Lower leg skin (tissue), 4 donors: ENCODE data around the gene NEK4. TPM values are rescaled to one million over a fixed set of nuclear protein-coding genes. Genes with fewer than 3 reads are reported as not detected.

Experiments
- DNase-seq, 2 donors: peaks; one replicate each; pipeline ENCODE4 v3.0.0-alpha.2; 2019; ENCODE audit warnings: low spot score in 2 of 2
- H3K4me3 ChIP-seq: fragments of 200-600 bp; sonication (generic); 2 replicates; pipeline ENCODE4 v1.5.1; 2017; ENCODE audit warnings: mild to moderate bottlenecking, low read depth; ENCODE audit not compliant: poor library complexity, severe bottlenecking
- CTCF ChIP-seq, 3 donors: fragments of 450-650 bp; IDR thresholded peaks; one replicate each; pipeline ENCODE4 v1.5.1; 2016; ENCODE audit warnings: antibody characterized with exemption in 3 of 3, mild to moderate bottlenecking in 3 of 3, moderate library complexity in 2 of 3
- POLR2A ChIP-seq, 2 donors: fragments of 450-650 bp; IDR thresholded peaks; one replicate each; pipeline ENCODE4 v1.6.1; 2016 to 2017; ENCODE audit warnings: antibody characterized with exemption in 2 of 2, mild to moderate bottlenecking in 1 of 2, moderate library complexity in 1 of 2
- WGBS, 2 donors: methylation state at CpG; one replicate each; pipeline ENCODE4 v1.1.5; 2018; 5-methylcytosine and 5-hydroxymethylcytosine counted together
- intact Hi-C: fragments of 100-400 bp; cut with DNase I; formaldehyde crosslinking; loops from one replicate; pipeline ENCODE4 v1.15.0; 2023; ENCODE audit warnings: low total_unique reads
- total RNA-seq, 4 donors: library from RNA; depleted of rRNA; stranded (reverse); fragments of >200 nt; gene quantifications; one replicate each; pipeline ENCODE4 v1.1.0, GENCODE V29; 2016

The NEK4 gene
- total RNA-seq, 4 donors from 2014 or later = 9.2 to 15.9 (median 12.7) TPM

GRCh38 chr3:52816199-52816598 lies 45.5 kb upstream of the NEK4 start:
- TF ChIP-seq CTCF (IDR thresholded peaks at IDR 0.05) = no peak
- TF ChIP-seq POLR2A (IDR thresholded peaks at IDR 0.05) = no peak
- 92 to 95% methylated on average over 6 of the region's 6 CpGs for WGBS, 2 donors
- no peak for DNase-seq
- intact Hi-C loops = no loop called here
- no peak overlapping the region for H3K4me3 ChIP-seq

- intact Hi-C loops = no loop called here
- TF ChIP-seq CTCF (IDR thresholded peaks at IDR 0.05) = no peak
- TF ChIP-seq POLR2A (IDR thresholded peaks at IDR 0.05) = no peak
- WGBS, 2 donors = 87 to 91% methylated on average over 3 to 8 of the region's 8 CpGs
- H3K4me3 ChIP-seq = no peak overlapping the region
- DNase-seq = no peak
Observed at GRCh38 chr3:52813810-52814209, 43.1 kb upstream of the NEK4 start.

- intact Hi-C loops = no loop called here
- DNase-seq = no peak
- 78 to 80% methylated on average over 6 to 7 of the region's 7 CpGs for WGBS, 2 donors
- TF ChIP-seq POLR2A (IDR thresholded peaks at IDR 0.05) (no peak), CTCF (IDR thresholded peaks at IDR 0.05) (no peak)
- H3K4me3 ChIP-seq = no peak overlapping the region
Observed at GRCh38 chr3:52811452-52812011, 40.8 kb upstream of the NEK4 start.

- no peak for TF ChIP-seq POLR2A (IDR thresholded peaks at IDR 0.05)
- TF ChIP-seq CTCF (IDR thresholded peaks at IDR 0.05) = no peak
- H3K4me3 ChIP-seq = no peak overlapping the region
- 90% methylated on average over 11 of the region's 11 CpGs for WGBS, 2 donors
- intact Hi-C loops = no loop called here
- no peak for DNase-seq
Observed at GRCh38 chr3:52810923-52811322, 40.2 kb upstream of the NEK4 start.

GRCh38 chr3:52809662-52810377 lies 39.1 kb upstream of the NEK4 start:
- DNase-seq = no peak
- TF ChIP-seq POLR2A (IDR thresholded peaks at IDR 0.05) (no peak), CTCF (IDR thresholded peaks at IDR 0.05) (no peak)
- no peak overlapping the region for H3K4me3 ChIP-seq
- intact Hi-C loops = no loop called here
- 67 to 68% methylated on average over 7 of the region's 7 CpGs for WGBS, 2 donors
